Measurements from ENCODE around the gene NFATC2.
"Not testable (repeated sequence)": the region's sequence is repeated elsewhere in the genome, so short reads cannot be mapped to it uniquely, and the experiment has no call there.

The NFATC2 gene

GRCh38 chr20:51494241-51495110 lies 48.0 kb downstream of the NFATC2 start:
- ATAC-seq (peak; percentile 15), DNase-seq (peak; percentile 54)

- ATAC-seq (peak; percentile 41), DNase-seq (peak; percentile 46)
These were observed 49.1 kb downstream of the NFATC2 start for GRCh38 chr20:51493346-51493791.

DNA sequence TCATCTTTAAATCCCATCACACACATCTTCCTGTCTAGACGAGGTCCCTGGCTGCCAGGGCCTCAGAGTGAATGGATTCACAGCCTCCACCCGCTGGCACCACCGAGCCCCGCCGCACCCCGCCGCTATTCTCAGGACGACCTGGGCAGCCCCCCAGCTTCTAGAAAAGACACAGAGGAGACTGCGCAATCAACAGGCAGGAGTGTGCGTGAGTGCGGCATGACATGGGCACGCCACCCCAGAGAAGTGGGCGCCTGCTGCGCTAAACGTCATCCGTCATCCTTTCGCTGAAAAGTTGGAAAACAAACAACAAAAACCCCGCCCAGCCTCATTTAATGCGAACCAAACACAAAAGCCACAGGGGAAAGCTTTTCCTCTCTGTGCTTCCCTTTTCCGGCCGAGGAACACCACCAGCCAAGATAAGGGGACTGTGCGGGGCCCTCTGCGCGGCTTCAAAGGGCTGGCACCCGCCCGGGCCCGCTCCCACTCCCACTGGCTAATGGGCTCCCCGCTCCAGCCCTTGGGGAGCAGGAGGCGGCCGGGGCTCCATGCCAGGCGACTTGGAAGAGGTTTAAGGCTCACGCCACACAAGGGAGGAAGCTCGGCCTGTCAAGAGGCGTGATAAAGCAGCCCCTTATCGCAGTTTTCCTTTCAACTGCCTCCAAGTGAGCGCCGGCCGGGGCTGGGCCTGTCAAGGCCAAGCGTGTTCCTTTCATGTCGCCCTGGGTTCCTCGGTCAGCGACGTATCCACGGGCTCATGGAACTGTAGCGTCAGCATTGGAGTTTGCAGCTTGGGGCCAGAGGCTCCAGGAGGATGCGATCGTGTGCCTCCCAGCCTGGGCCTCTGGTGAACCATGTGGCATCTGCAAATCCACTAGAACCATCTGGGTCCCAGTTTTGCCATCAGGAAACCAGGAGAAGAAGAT lies 50.1 kb downstream of the NFATC2 start:
- DNase-seq (no peak), ATAC-seq (no peak)

GRCh38 chr20:51491393-51491792 lies 51.1 kb downstream of the NFATC2 start:
- DNase-seq, result no peak
- ATAC-seq, result no peak

GRCh38 chr20:51490635-51491034 lies 51.9 kb downstream of the NFATC2 start:
- DNase-seq (no peak), ATAC-seq (no peak)

GRCh38 chr20:51489611-51490010 lies 52.9 kb downstream of the NFATC2 start:
- DNase-seq (no peak), ATAC-seq (no peak)

GRCh38 chr20:51488331-51488730 lies 54.2 kb downstream of the NFATC2 start:
- no peak for DNase-seq
- ATAC-seq, result no peak

- no peak for ATAC-seq
- DNase-seq, result no peak
These were observed 54.8 kb downstream of the NFATC2 start for GRCh38 chr20:51487565-51488268.

GRCh38 chr20:51487076-51487475 lies 55.4 kb downstream of the NFATC2 start:
- ATAC-seq (no peak), DNase-seq (no peak)

GRCh38 chr20:51486197-51487005 lies 56.1 kb downstream of the NFATC2 start:
- ATAC-seq, result no peak
- no peak for DNase-seq

DNA sequence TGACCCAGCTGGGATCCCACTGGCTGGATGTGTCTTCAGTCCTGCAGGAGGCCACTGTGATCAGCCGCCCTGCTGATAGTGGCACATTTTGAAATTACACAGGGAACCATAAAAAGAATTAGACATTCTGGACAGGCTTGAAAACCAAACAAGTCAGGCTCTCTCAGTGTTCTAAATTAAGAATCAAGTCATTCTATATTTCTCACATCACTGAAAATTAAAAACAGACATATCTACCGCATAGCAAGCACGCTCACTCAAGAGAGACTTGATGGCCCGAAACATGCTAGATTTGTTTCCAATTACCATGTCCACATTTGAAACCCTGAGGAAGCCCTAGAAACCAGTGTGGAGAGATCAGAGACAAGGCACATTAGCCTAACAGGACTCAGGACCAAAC lies 57.7 kb downstream of the NFATC2 start:
- ATAC-seq (no peak), DNase-seq (no peak)

GRCh38 chr20:51484141-51484815 lies 58.2 kb downstream of the NFATC2 start:
- DNase-seq (no peak), ATAC-seq (no peak)

DNA sequence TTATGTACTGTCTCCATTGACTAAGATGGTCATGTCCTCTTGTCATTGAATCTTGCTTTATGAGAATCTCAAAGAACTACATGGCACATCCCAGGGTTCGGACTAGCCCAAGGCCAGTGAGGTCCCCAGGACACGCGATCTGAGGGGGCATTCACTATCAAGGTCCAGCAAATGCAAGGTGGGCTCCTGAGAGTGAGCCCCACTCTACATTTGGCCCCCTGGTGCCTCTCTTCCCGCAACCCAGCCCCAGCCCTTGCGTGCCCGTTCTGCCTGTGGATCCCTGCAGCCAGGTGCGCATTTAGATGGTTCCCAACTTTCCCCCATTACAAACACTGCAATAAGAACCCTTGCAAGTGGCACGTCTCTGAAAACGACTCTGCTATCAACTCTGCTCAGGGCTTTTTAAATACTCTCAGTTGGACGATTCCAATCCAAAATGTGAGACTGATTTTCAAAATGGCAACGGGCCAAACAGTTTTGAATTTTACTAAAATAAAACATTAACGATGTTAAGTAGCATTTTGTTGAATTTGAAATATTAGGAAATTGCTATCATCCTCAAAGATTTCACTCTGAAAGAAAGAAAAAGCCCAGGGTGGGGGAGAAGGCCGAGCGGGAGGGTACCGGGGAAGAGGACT lies 59.6 kb downstream of the NFATC2 start:
- ATAC-seq (no peak), DNase-seq (no peak)

GRCh38 chr20:51481341-51481914 lies 61.1 kb downstream of the NFATC2 start:
- peak; percentile 22 for ATAC-seq
- peak; percentile 69 for DNase-seq

DNA sequence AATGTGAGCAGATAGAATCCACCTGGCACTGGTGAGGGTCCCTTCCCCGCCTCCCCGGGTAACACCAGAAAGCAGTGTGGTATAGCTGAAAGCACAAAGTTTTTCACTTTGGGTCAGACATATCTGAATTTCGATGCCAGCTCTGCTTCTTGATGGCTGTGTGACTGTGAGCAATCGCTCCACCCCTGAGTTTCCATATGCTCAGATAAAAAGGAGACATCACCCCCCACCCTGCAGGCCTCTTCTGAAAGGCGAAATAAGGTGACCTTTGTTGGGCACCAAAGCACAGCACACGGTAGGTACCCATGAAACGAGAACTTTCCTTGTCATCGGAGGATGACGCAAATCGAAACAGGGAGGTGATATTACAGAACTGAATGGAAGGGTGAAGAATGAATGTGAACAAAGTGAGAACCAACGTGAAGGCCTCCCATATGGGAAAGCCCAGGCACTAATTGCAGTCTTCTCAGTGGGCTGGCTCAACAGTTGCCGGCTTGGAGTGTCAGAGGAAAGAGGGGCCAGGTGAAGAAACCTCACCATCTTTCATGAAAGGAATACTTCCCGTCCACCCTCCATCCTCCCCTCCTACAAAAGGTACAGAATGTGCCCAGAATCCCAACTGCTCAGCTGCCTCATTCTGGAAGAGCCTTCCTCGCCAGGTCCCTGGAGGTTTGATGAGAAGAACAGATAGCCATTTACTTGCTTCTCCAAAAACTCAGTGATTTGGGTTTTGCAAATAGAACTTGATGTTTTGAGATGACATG lies 61.8 kb downstream of the NFATC2 start:
- DNase-seq, result peak; percentile 70
- peak; percentile 92 for ATAC-seq

- not testable (repeated sequence) for DNase-seq, ATAC-seq
These were observed 66.4 kb downstream of the NFATC2 start for GRCh38 chr20:51476106-51476505.

GRCh38 chr20:51473771-51474170 lies 68.7 kb downstream of the NFATC2 start:
- ATAC-seq (no peak), DNase-seq (no peak)

DNA sequence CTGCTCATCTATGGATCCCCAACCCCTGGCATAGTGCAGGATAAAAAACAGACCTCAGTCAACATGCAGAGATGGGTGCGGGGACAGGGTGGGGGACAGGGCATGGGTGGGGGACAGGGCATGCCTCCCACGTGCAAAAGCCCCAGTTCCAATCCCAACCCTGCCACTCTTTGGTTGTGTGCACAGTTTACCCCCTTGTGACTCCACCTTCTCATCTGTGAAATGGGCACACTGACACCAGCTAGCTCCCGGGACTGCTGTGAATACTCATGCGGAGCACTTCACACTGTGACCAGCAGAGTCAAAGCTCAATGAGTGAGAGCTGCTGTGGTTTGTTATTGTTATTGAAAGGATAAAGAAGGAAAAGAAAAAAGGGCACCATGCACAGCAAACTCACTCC lies 69.3 kb downstream of the NFATC2 start:
- DNase-seq (no peak), ATAC-seq (no peak)

GRCh38 chr20:51470907-51471411 lies 71.6 kb downstream of the NFATC2 start:
- peak; percentile 88 for ATAC-seq
- DNase-seq, result no peak
